22Rv1 (cell line): Measurements from ENCODE around the gene TBC1D16.

Experiments
- ZFX ChIP-seq: fragments of 450-650 bp; IDR thresholded peaks from 2 replicates; pipeline ENCODE4 v1.6.1; 2017; ENCODE audit warnings: antibody characterized with exemption, borderline replicate concordance
- TF ChIP-seq, protein P1 (sequence below): fragments of 450-650 bp; IDR thresholded peaks from 2 replicates; pipeline ENCODE4 v1.5.1; 2017; ENCODE audit warnings: mild to moderate bottlenecking

DNA sequence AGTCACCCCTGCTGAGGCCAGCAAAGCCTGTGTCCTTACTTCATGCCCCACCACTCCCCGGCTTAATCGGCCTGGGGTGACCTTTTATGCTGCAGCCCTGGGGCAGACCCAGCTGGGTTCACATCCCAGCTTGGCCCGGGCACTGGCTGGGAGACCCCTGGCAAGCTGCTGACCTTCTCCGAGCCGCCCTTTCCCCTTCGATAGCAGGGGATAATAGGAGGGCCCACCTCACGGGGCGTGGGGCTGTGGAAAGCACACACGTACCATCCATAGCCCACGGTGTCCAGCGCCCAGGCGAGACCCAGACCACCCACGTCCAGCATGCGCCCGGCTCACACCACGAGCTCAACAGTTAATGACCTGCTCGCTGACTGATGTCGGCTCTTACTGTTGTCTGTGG lies 26.8 kb downstream of the TBC1D16 start:
- TF ChIP-seq, protein P1, sequence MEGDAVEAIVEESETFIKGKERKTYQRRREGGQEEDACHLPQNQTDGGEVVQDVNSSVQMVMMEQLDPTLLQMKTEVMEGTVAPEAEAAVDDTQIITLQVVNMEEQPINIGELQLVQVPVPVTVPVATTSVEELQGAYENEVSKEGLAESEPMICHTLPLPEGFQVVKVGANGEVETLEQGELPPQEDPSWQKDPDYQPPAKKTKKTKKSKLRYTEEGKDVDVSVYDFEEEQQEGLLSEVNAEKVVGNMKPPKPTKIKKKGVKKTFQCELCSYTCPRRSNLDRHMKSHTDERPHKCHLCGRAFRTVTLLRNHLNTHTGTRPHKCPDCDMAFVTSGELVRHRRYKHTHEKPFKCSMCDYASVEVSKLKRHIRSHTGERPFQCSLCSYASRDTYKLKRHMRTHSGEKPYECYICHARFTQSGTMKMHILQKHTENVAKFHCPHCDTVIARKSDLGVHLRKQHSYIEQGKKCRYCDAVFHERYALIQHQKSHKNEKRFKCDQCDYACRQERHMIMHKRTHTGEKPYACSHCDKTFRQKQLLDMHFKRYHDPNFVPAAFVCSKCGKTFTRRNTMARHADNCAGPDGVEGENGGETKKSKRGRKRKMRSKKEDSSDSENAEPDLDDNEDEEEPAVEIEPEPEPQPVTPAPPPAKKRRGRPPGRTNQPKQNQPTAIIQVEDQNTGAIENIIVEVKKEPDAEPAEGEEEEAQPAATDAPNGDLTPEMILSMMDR: no peak
- no peak for TF ChIP-seq ZFX
